Right cardiac atrium (tissue), 5 donors: Measurements from ENCODE around the gene MSL1. TPM values are rescaled to one million over a fixed set of nuclear protein-coding genes. Genes with fewer than 3 reads are reported as not detected.

ENCODE experiments used
- ATAC-seq, 2 donors: fragments of 200-7000 bp; cut with Tn5 transposase; one replicate each; pipeline versions ENCODE4 v1.8.0 to v1.9.1; 2020; ENCODE audit warnings: moderate library complexity in 2 of 2, mild to moderate bottlenecking in 1 of 2
- DNase-seq, 3 donors: peaks; one replicate each; pipeline ENCODE4 v3.0.0-alpha.2; 2020
- H3K27ac ChIP-seq: one replicate; pipeline ENCODE4 v1.5.1; 2013; ENCODE audit warnings: mild to moderate bottlenecking, low read length, control low read depth, moderate library complexity
- H3K27me3 ChIP-seq: one replicate; pipeline ENCODE4 v1.6.1; 2013; ENCODE audit not compliant: control insufficient read depth, insufficient read depth
- H3K4me1 ChIP-seq: one replicate; pipeline ENCODE4 v1.6.1; 2013; ENCODE audit warnings: low read length; ENCODE audit not compliant: control insufficient read depth, insufficient read depth
- H3K4me3 ChIP-seq: one replicate; pipeline ENCODE4 v1.5.1; 2013; ENCODE audit warnings: low read length, control low read depth
- H3K9me3 ChIP-seq: one replicate; pipeline ENCODE4 v1.6.1; 2013; ENCODE audit warnings: low read length; ENCODE audit not compliant: control insufficient read depth
- WGBS: extraction: QIAGEN DNeasy Blood & Tissue Kit; methylation state at CpG from one replicate; pipeline ENCODE4 v1.1.7; 2013; 5-methylcytosine and 5-hydroxymethylcytosine counted together
- intact Hi-C, 4 donors: fragments of 100-400 bp; cut with DNase I; formaldehyde crosslinking; loops; one replicate each; pipeline versions ENCODE4 v1.11.0 to v1.14.0; 2022 to 2023
- polyA plus RNA-seq: library from polyadenylated mRNA; stranded (reverse); fragments of 200-250 nt; gene quantifications from one replicate; pipeline ENCODE4 v1.2.3, GENCODE V29; 2013
- total RNA-seq, 4 donors: library from RNA; stranded (reverse); fragmentation: NEBNext Ultra II Directional; extraction: Animal tissue kit (Norgen Biotek cat#: 25700); gene quantifications; one replicate each; pipeline ENCODE4 v1.2.1, GENCODE V29; 2021
- donor health status: healthy with polysubstance abuse.
- donor health status: DM: no; HTN: yes; CAD: no.
- donor health status: DM: no; HTN: no; CAD: no.
- donor health status: DM: no; HTN: yes; CAD: no; lungs with severe emphysema.
- donor health status: DM: yes; HTN: yes; CAD: no.

The MSL1 gene
- total and polyA plus RNA-seq, 5 donors: 44.8 to 57.3 (median 54.4) TPM

- WGBS: 33% methylated on average over 20 of the region's 20 CpGs
- DNase-seq (peak in 1 of 3 donors; percentile 72), ATAC-seq (no peak)
- Histone ChIP-seq H3K9me3 (no peaks in the 10 kb centered on the region), H3K4me1 (peaks cover 27% of the 10 kb centered on the region), H3K27me3 (no peaks in the 10 kb centered on the region), H3K27ac (peak overlapping the region; percentile 99), H3K4me3 (no peak overlapping the region)
- intact Hi-C loops: no loop called here
Measured at GRCh38 chr17:40106760-40107521, 14.8 kb upstream of the MSL1 start.

DNA sequence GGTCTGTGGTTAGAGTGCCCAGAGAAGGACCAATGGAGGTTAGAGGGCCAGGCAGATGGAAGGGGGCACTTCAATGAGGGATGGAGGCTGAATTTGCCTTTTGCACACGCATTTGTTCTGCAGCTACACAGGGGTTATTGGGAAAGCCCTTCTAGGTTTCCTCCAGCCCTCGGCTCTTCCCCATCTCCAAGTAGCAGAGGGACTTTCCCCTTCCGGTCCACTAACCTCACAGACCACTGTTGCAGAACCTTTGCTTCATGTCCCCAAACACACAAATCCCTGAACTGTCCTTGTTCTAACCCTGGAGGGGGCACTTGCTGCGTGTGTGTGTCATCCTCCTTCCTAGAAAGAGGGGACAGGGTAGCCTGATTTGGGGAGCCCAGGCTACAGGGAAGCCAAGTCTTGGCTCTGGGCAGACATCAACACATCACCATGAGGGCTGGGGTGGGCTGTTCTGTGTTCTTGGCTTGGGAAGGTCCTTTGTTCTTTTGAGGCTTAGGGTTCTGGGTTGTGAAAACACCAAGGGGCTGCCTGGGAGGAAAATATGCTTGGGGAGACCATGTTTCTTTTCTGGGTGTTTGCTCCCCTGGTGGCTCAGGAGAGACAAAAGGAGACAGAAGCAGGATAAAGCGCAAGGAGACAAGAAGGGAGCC lies 14.1 kb upstream of the MSL1 start:
- ATAC-seq: peak in 1 of 2 donors; percentile 4
- no peaks in the 10 kb centered on the region for H3K9me3 ChIP-seq
- H3K27ac ChIP-seq: peak overlapping the region; percentile 99
- intact Hi-C loops: loop anchor here in 1 of 4 donors (1.0 kb wide), 1 partner anchor 8 kb away; no protein-coding TSS in a partner anchor
- DNase-seq: peak in 1 of 3 donors; percentile 56
- H3K4me3 ChIP-seq: no peak overlapping the region
- H3K27me3 ChIP-seq: no peaks in the 10 kb centered on the region
- 18% methylated on average over 5 of the region's 5 CpGs for WGBS
- H3K4me1 ChIP-seq: peaks cover 31% of the 10 kb centered on the region

GRCh38 chr17:40108970-40109824 lies 12.6 kb upstream of the MSL1 start:
- H3K9me3 ChIP-seq: no peaks in the 10 kb centered on the region
- H3K27ac ChIP-seq: peak overlapping the region; percentile 87
- ATAC-seq (no peak), DNase-seq (no peak)
- no peaks in the 10 kb centered on the region for H3K27me3 ChIP-seq
- no peak overlapping the region for H3K4me3 ChIP-seq
- intact Hi-C loops: loop anchor here in 1 of 4 donors (1.0 kb wide), 1 partner anchor 10 kb away; no protein-coding TSS in a partner anchor
- WGBS: 87% methylated on average over 9 of the region's 9 CpGs
- H3K4me1 ChIP-seq: peaks cover 31% of the 10 kb centered on the region

- WGBS: 48% methylated on average over 3 of the region's 3 CpGs
- Histone ChIP-seq H3K4me3 (no peak overlapping the region), H3K4me1 (peaks cover 28% of the 10 kb centered on the region), H3K27me3 (no peaks in the 10 kb centered on the region), H3K9me3 (no peaks in the 10 kb centered on the region), H3K27ac (peak overlapping the region; percentile 87)
- DNase-seq (no peak), ATAC-seq (no peak)
- intact Hi-C loops: loop anchor here in 3 of 4 donors (5.0 kb wide), 2 partner anchors 43 to 57 kb away; no protein-coding TSS in a partner anchor
Measured at GRCh38 chr17:40110026-40110845, 11.5 kb upstream of the MSL1 start.

DNA sequence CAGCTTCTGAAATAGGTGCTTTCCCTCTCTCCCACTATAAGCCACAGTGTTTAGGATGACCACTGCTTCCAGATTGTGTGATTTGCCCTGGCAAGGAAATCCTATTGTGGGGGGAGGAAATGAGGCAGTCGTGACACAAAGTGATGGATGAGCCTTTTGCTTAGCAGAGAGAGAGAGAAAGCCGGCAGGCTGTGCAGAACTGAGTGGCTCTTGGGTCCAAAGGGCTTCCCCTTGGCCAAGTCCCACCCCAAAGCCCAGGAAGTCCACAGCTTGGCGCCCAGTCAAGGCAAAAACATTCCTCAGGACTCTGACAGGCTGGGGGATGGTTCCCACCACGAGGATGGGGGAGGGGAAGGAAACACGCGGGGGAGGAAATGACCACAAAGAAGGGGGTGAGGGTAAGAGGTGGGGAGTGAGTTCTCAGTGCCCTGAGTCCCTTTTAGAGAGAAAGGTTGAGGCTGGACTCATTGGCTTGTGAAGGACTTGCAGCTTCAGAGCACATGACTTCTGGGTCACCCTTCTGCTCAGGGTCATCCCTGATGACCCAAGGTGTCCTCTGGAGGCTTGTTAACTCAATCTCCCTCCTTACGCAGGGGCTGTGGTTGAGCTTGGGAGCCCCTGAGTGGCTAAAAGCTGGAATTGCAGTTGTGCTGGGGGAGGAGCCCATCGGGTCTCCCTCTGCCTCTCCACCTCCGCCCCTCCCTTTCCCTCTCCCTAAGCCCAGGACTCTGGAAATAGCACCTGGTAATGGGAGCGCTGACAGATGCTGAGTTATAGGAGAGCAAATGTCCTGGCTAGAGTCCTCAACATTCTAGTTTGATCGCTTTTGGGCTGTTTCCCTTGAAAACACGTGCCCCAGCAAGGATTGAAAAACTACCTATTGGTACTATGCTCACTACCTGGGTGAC lies 10.3 kb upstream of the MSL1 start:
- no peaks in the 10 kb centered on the region for H3K27me3 ChIP-seq
- WGBS: under 1% methylated on average over 12 of the region's 12 CpGs
- ATAC-seq (peak; percentile 75 to 78), DNase-seq (peak; percentile 93 to 96 (median 96))
- intact Hi-C loops: loop anchor here in 3 of 4 donors (5.0 kb wide), 2 partner anchors 44 to 56 kb away; no protein-coding TSS in a partner anchor
- no peaks in the 10 kb centered on the region for H3K9me3 ChIP-seq
- peak overlapping the region; percentile 87 for H3K27ac ChIP-seq
- peaks cover 22% of the 10 kb centered on the region for H3K4me1 ChIP-seq
- no peak overlapping the region for H3K4me3 ChIP-seq

GRCh38 chr17:40112191-40112711 lies 9.5 kb upstream of the MSL1 start:
- no peaks in the 10 kb centered on the region for H3K9me3 ChIP-seq
- peak overlapping the region; percentile 87 for H3K27ac ChIP-seq
- H3K27me3 ChIP-seq: no peaks in the 10 kb centered on the region
- ATAC-seq (no peak), DNase-seq (no peak)
- H3K4me3 ChIP-seq: no peak overlapping the region
- intact Hi-C loops: loop anchor here in 3 of 4 donors (5.0 kb wide), 2 partner anchors 45 to 55 kb away; no protein-coding TSS in a partner anchor
- peaks cover 20% of the 10 kb centered on the region for H3K4me1 ChIP-seq
- WGBS: 24% methylated on average over 2 of the region's 2 CpGs

DNA sequence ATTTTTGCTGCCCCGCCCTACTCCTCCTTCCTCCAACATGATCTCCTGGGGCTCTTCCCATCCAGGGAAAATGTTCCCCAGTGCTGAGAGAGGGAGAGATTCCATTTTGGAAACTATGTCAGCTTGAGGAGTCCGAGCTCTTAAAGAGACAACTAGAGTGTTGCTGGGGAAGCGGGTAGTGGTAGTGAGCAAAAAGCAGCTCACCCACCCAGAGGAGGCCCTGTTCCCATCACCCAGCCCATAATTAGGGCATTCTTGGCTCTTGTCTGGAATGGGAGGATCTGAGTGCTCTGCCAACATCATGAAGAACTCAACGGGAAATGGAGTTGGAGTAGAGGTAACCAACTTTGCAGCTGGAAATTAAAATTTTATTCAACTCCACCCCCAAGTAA lies 9.1 kb upstream of the MSL1 start:
- Histone ChIP-seq H3K27me3 (no peaks in the 10 kb centered on the region), H3K4me3 (no peak overlapping the region), H3K9me3 (no peaks in the 10 kb centered on the region), H3K4me1 (peaks cover 15% of the 10 kb centered on the region), H3K27ac (peak overlapping the region; percentile 87)
- ATAC-seq (peak in 1 of 2 donors; percentile 1), DNase-seq (peak in 1 of 3 donors; percentile 49)
- WGBS: 29% methylated on average over 4 of the region's 4 CpGs
- intact Hi-C loops: loop anchor here in 3 of 4 donors (5.0 kb wide), 2 partner anchors 45 to 55 kb away; no protein-coding TSS in a partner anchor

DNA sequence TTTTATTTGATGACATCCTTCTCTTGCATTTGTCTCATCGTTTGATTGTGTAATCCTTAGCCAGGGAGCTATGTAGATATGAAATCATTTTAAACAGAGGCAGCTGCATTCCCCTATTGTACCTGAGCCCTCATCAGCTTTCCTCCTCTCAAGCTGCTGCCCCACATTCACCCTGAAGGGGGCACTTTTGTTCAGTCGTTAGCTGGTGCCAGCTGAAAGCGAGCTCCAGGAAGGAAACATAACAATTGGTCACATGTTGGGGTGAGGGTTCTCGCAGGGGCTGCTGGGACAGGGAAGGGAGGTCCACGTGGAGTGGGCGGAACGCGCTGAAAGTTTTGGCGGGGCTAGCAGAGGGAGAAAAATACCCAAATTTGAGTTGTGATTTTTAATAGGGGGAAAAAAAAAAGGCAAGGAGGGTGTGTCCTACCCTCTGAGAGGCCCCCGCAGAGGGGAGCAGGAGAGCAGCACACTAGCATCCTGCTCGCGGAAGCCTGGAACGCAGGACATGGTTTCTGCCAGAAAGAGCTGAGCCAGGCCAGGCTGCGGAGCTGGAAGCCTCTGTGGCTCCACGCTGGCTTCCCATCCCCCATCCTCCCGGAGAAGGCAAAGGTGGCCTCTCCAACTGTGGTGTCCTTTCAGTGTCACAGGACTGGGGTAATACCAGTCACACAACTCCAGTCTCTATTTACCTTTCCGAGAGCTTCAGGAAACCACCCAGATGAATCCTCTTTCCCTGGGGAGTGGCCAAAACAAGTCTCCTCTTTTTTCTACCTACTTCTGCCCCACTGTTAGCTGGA lies 8.5 kb upstream of the MSL1 start:
- peaks cover 11% of the 10 kb centered on the region for H3K4me1 ChIP-seq
- peak overlapping the region; percentile 67 for H3K4me3 ChIP-seq
- intact Hi-C loops: loop anchor here in 3 of 4 donors (5.0 kb wide), 2 partner anchors 46 to 54 kb away; no protein-coding TSS in a partner anchor
- no peaks in the 10 kb centered on the region for H3K9me3 ChIP-seq
- no peaks in the 10 kb centered on the region for H3K27me3 ChIP-seq
- ATAC-seq (peak; percentile 76 to 79), DNase-seq (peak; percentile 91 to 96 (median 95))
- peak overlapping the region; percentile 95 for H3K27ac ChIP-seq
- WGBS: 0% methylated on average over 17 of the region's 17 CpGs
